A673 (cell line): ENCODE data around the gene KIFC3.

Experiments used
- EZH2 ChIP-seq: fragments of 200-600 bp; sonication (generic); IDR thresholded peaks from 2 replicates; pipeline ENCODE4 v1.6.1; 2017; ENCODE audit warnings: borderline replicate concordance, low read depth, mild to moderate bottlenecking, mixed read lengths, antibody characterized with exemption, low read length; ENCODE audit not compliant: poor library complexity, severe bottlenecking
- TF ChIP-seq, protein P1 (sequence below): fragments of 300-800, 200-600 bp; sonication (generic); conservative IDR thresholded peaks from 2 replicates; pipeline ENCODE4 v1.5.1; 2017; ENCODE audit warnings: low read depth, mild to moderate bottlenecking, antibody characterized with exemption, low read length, moderate library complexity, mixed read lengths

- TF ChIP-seq, protein P1, sequence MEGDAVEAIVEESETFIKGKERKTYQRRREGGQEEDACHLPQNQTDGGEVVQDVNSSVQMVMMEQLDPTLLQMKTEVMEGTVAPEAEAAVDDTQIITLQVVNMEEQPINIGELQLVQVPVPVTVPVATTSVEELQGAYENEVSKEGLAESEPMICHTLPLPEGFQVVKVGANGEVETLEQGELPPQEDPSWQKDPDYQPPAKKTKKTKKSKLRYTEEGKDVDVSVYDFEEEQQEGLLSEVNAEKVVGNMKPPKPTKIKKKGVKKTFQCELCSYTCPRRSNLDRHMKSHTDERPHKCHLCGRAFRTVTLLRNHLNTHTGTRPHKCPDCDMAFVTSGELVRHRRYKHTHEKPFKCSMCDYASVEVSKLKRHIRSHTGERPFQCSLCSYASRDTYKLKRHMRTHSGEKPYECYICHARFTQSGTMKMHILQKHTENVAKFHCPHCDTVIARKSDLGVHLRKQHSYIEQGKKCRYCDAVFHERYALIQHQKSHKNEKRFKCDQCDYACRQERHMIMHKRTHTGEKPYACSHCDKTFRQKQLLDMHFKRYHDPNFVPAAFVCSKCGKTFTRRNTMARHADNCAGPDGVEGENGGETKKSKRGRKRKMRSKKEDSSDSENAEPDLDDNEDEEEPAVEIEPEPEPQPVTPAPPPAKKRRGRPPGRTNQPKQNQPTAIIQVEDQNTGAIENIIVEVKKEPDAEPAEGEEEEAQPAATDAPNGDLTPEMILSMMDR = no peak
- TF ChIP-seq EZH2 = no peak
Observed at GRCh38 chr16:57725554-57725953, 76.7 kb downstream of the KIFC3 start.
